GM19328 (cell line): ENCODE data around the gene EWSR1.

Experiments used
- ATAC-seq: cut with Tn5 transposase; IDR thresholded peaks from one replicate; pipeline ENCODE4 v1.9.1; 2021; ENCODE audit warnings: mild to moderate bottlenecking, moderate library complexity; ENCODE audit not compliant: unreplicated experiment

The EWSR1 gene

GRCh38 chr22:29267462-29267857 is 608 bp upstream of the EWSR1 start:
- no peak for ATAC-seq

- peak; percentile 26 for ATAC-seq
Measured at GRCh38 chr22:29268511-29269229, 602 bp downstream of the EWSR1 start.

GRCh38 chr22:29269230-29269604 is 1.1 kb downstream of the EWSR1 start:
- ATAC-seq, result no peak

- no peak for ATAC-seq
Measured at GRCh38 chr22:29269731-29270474, 1.8 kb downstream of the EWSR1 start.

GRCh38 chr22:29270475-29271271 is 2.6 kb downstream of the EWSR1 start:
- ATAC-seq, result no peak

- no peak for ATAC-seq
Measured at GRCh38 chr22:29272624-29273023, 4.6 kb downstream of the EWSR1 start.

GRCh38 chr22:29275167-29275566 is 7.1 kb downstream of the EWSR1 start:
- ATAC-seq, result no peak

- no peak for ATAC-seq
Measured at GRCh38 chr22:29275819-29276565, 7.9 kb downstream of the EWSR1 start.

- no peak for ATAC-seq
Measured at GRCh38 chr22:29277927-29278326, 9.9 kb downstream of the EWSR1 start.

- ATAC-seq, result no peak
Measured at GRCh38 chr22:29284196-29284595, 16.1 kb downstream of the EWSR1 start.

- no peak for ATAC-seq
Measured at GRCh38 chr22:29288837-29289236, 20.8 kb downstream of the EWSR1 start.

- no peak for ATAC-seq
Measured at GRCh38 chr22:29290061-29290460, 22.0 kb downstream of the EWSR1 start.

GRCh38 chr22:29291215-29291614 is 23.1 kb downstream of the EWSR1 start:
- ATAC-seq, result no peak

- no peak for ATAC-seq
Measured at GRCh38 chr22:29292379-29292778, 24.3 kb downstream of the EWSR1 start.

- ATAC-seq, result no peak
Measured at GRCh38 chr22:29298641-29299040, 30.6 kb downstream of the EWSR1 start.

- no peak for ATAC-seq
Measured at GRCh38 chr22:29299136-29299900, 31.2 kb downstream of the EWSR1 start.

- ATAC-seq, result no peak
Measured at GRCh38 chr22:29300467-29300806, 32.4 kb downstream of the EWSR1 start.

GRCh38 chr22:29300807-29301601 is 32.9 kb downstream of the EWSR1 start:
- ATAC-seq, result no peak

- no peak for ATAC-seq
Measured at GRCh38 chr22:29301716-29302401, 33.8 kb downstream of the EWSR1 start.
